Left lung (tissue), 10 donors: Measurements from ENCODE around the gene ATRN. TPM values are rescaled to one million over a fixed set of nuclear protein-coding genes. Genes with fewer than 3 reads are reported as not detected.

Experiments
- ATAC-seq: fragments of 200-7000 bp; cut with Tn5 transposase; one replicate; pipeline ENCODE4 v1.9.1; 2020; ENCODE audit warnings: moderate library complexity
- DNase-seq, 4 donors: peaks; one replicate each; pipeline ENCODE4 v3.0.0-alpha.2; 2013 to 2020
- H3K27ac ChIP-seq, 2 donors: fragments of 200-600 bp; sonication (generic) in 1 of 2; one replicate each; pipeline versions ENCODE4 v1.5.0 to v1.8.0; 2020 to 2021
- H3K27me3 ChIP-seq, 2 donors: fragments of 200-600 bp; sonication (generic) in 1 of 2; one replicate each; pipeline versions ENCODE4 v1.5.0 to v1.8.0; 2020 to 2021
- H3K36me3 ChIP-seq, 2 donors: fragments of 200-600 bp; sonication (generic) in 1 of 2; one replicate each; pipeline versions ENCODE4 v1.5.0 to v1.8.0; 2020 to 2021
- H3K4me1 ChIP-seq, 2 donors: fragments of 200-600 bp; one replicate each; pipeline ENCODE4 v1.8.0; 2021
- H3K4me3 ChIP-seq, 2 donors: fragments of 200-600 bp; sonication (generic) in 1 of 2; one replicate each; pipeline versions ENCODE4 v1.5.0 to v1.8.0; 2020 to 2021; ENCODE audit warnings: mild to moderate bottlenecking in 1 of 2
- H3K9me3 ChIP-seq, 2 donors: fragments of 200-600 bp; sonication (generic) in 1 of 2; one replicate each; pipeline versions ENCODE4 v1.5.0 to v1.8.0; 2020 to 2021
- intact Hi-C, 2 donors: fragments of 100-400 bp; cut with DNase I; formaldehyde crosslinking; loops; one replicate each; pipeline versions ENCODE4 v1.11.2 to v1.14.2; 2022
- polyA plus RNA-seq, 6 donors: library from polyadenylated mRNA; unstranded; fragments of 120-200 nt; gene quantifications; one replicate each; pipeline ENCODE4 v1.2.1, GENCODE V29; 2013; ENCODE audit not compliant: insufficient read length in 6 of 6
- total RNA-seq, 2 donors: library from RNA; stranded (reverse); fragmentation: NEBNext Ultra II Directional; extraction: Animal tissue kit (Norgen Biotek cat#: 25700); gene quantifications; one replicate each; pipeline ENCODE4 v1.2.1, GENCODE V29; 2021
- TF ChIP-seq, protein P1 (sequence below), 2 donors: fragments of 200-600 bp; sonication (generic) in 1 of 2; IDR thresholded peaks; one replicate each; pipeline versions ENCODE4 v1.5.0 to v1.8.0; 2021; ENCODE audit warnings: antibody characterized with exemption in 2 of 2
- donor health status: DM: no; HTN: yes; CAD: no.
- donor health status: DM: no; HTN: no; CAD: no.

ATRN gene
- total and polyA plus RNA-seq, 8 donors = 28.8 to 39.5 (median 35.6) TPM

DNA sequence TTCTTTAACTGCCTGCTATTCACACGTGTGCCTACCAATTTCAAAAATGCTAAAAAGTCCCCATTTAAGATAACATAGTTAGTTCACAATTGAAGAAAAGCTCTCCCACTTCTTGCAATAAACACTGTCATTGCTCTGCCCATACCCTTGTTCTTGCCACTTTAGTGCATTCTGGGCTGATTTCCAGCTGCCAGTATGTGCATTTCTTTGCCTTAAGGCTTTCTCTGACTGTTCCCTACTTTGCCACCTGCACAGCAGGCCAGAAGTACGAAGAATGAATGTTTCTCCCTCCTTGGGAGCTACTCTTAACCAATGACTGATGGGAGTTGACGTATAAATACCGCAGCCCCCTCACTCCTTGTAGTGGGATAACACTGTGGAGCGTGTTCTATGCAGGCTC, 16.0 kb upstream of the ATRN start:
- Histone ChIP-seq H3K27me3 (no peaks in the 10 kb centered on the region), H3K4me1 (no peaks in the 10 kb centered on the region), H3K27ac (no peak overlapping the region), H3K36me3 (no peaks in the 10 kb centered on the region), H3K9me3 (no peaks in the 10 kb centered on the region), H3K4me3 (no peak overlapping the region)
- intact Hi-C loops = no loop called here
- peak; percentile 56 for ATAC-seq
- TF ChIP-seq, protein P1, sequence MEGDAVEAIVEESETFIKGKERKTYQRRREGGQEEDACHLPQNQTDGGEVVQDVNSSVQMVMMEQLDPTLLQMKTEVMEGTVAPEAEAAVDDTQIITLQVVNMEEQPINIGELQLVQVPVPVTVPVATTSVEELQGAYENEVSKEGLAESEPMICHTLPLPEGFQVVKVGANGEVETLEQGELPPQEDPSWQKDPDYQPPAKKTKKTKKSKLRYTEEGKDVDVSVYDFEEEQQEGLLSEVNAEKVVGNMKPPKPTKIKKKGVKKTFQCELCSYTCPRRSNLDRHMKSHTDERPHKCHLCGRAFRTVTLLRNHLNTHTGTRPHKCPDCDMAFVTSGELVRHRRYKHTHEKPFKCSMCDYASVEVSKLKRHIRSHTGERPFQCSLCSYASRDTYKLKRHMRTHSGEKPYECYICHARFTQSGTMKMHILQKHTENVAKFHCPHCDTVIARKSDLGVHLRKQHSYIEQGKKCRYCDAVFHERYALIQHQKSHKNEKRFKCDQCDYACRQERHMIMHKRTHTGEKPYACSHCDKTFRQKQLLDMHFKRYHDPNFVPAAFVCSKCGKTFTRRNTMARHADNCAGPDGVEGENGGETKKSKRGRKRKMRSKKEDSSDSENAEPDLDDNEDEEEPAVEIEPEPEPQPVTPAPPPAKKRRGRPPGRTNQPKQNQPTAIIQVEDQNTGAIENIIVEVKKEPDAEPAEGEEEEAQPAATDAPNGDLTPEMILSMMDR (IDR thresholded peaks at IDR 0.05) = no peak
- peak in 1 of 4 donors; percentile 24 for DNase-seq

DNA sequence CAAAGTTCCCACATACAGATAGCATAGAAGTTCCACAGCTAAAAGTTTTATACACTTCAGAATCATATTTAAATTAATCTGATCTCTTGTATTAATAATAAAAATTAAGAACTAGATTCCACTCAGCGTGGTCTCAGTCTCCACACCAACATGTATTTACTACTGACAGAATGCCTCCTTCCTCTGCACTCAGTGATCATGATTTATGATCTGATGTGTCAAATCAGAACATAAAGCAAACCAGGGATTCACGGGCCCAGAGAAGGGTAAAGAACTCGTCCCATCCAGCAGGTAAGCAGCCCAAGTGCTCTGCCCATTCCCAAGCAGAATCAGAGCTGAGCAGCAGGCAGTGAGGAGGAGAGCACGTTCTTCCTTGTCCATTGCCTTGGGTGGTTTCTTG, 14.2 kb upstream of the ATRN start:
- DNase-seq (no peak), ATAC-seq (no peak)
- intact Hi-C loops = no loop called here
- TF ChIP-seq, protein P1 (IDR thresholded peaks at IDR 0.05) = no peak
- no peak overlapping the region for H3K27ac ChIP-seq
- H3K27me3 ChIP-seq = no peaks in the 10 kb centered on the region
- no peaks in the 10 kb centered on the region for H3K9me3 ChIP-seq
- H3K36me3 ChIP-seq = no peaks in the 10 kb centered on the region
- H3K4me1 ChIP-seq = no peaks in the 10 kb centered on the region
- no peak overlapping the region for H3K4me3 ChIP-seq

DNA sequence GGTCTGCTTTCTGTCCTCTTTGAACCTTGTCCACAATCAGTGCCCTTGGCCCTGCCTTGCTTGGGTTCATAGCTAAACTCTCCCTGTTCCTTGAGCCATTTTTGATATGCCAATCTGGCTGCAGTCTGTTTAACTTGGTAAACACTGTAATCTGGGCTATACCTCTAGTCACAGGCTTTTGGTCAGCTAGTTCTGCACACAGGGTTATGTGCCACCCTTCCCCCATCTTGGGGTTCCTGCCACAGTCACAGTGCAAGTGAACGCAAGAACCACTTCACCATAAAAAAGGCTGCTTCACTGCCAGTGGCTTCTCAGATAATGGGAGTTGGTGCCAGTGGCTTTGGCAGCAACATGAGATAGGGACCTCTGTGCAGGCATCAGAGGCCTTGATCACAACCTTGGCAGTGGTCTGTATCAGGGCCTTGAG, 10.9 kb upstream of the ATRN start:
- Histone ChIP-seq H3K27me3 (no peaks in the 10 kb centered on the region), H3K27ac (no peak overlapping the region), H3K4me1 (no peaks in the 10 kb centered on the region), H3K4me3 (no peak overlapping the region), H3K9me3 (no peaks in the 10 kb centered on the region), H3K36me3 (no peaks in the 10 kb centered on the region)
- intact Hi-C loops = no loop called here
- ATAC-seq (no peak), DNase-seq (no peak)
- TF ChIP-seq, protein P1 (IDR thresholded peaks at IDR 0.05) = no peak

DNA sequence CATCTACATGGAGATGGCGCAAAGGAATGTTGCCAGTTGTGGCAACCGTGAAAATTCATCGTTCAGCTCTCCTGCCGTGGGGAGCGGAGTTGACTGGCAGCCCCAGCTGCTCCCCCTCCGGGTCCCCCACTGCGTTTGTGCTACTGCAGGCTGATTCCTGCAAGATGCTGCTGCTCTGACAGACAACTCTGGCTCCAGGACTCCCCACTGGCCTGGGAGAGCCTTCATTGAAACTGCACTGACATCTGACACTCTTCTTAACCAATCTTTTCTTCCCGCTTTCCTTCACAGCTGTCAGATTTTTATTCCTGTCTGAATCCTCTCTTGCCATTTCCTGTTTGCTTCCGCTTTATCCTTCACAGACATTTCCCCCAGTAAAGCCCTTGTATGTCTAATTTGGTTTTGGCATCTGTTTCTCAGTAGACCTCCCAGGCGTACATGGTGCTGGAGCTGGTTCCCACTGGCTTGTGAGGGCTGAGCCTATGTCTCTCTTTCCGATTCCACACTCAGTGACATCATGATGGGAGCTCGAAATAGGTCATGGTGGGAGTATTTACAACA, 9.5 kb upstream of the ATRN start:
- Histone ChIP-seq H3K36me3 (no peaks in the 10 kb centered on the region), H3K4me1 (no peaks in the 10 kb centered on the region), H3K4me3 (no peak overlapping the region), H3K27me3 (no peaks in the 10 kb centered on the region), H3K9me3 (no peaks in the 10 kb centered on the region), H3K27ac (no peak overlapping the region)
- TF ChIP-seq, protein P1 (IDR thresholded peaks at IDR 0.05) = no peak
- intact Hi-C loops = no loop called here
- no peak for ATAC-seq
- peak in 1 of 4 donors; percentile 29 for DNase-seq

DNA sequence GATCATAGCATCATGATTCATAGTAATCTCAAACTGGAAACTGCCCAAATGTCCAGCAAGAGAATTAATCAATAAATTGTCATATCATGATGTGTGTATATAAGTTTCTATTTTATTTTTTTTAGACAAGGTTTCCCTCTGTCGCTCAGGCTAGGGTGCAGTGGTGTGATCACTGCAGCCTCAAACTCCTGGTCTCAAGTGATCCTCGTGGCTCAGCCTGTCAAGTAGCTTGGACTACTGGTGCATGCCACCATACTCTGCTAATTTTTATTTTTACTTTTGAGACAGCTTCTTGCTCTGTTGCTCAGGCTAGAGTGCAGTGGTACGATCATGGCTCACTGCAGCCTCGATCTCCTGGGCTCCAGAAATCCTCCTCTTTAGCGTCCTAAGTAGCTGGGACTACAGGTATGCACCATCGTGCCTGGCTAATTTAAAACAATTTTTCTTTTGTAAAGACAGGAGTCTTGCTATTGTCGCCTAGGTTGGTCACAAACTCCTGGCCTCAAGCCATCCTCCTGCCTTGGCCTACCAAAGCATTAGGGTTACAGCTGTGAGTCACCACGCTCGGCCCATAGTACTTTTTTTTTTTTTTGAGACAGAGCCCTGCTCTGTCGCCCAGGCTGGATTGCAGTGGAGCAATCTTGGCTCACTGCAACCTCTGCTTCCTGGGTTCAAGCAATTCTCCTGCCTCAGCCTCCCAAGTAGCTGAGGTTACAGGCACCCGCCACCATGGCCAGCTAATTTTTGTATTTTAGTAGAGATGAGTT, 8.7 kb upstream of the ATRN start:
- TF ChIP-seq, protein P1 (IDR thresholded peaks at IDR 0.05) = no peak
- DNase-seq = no peak
- H3K9me3 ChIP-seq = no peaks in the 10 kb centered on the region
- H3K4me3 ChIP-seq = no peak overlapping the region
- intact Hi-C loops = no loop called here
- no peaks in the 10 kb centered on the region for H3K27me3 ChIP-seq
- no peak overlapping the region for H3K27ac ChIP-seq
- no peaks in the 10 kb centered on the region for H3K36me3 ChIP-seq
- no peak for ATAC-seq
- no peaks in the 10 kb centered on the region for H3K4me1 ChIP-seq
